HAP-1 (cell line): ENCODE measurements around the gene BTNL2.

Source experiments
- DNase-seq, 2 experiments: peaks; one replicate each; pipeline ENCODE4 v3.0.0-alpha.2; 2016 to 2020; ENCODE audit warnings: low spot score in 2 of 2
- H3K27me3 ChIP-seq: fragments of 250-450 bp; sonication (Bioruptor Pico); 2 replicates; pipeline ENCODE4 v1.5.1; 2020; ENCODE audit warnings: low read depth, mild to moderate bottlenecking, moderate library complexity
- H3K36me3 ChIP-seq: fragments of 250-450 bp; sonication (Bioruptor Pico); replicated peaks from 2 replicates; pipeline ENCODE4 v1.5.1; 2020; ENCODE audit warnings: mild to moderate bottlenecking
- H3K4me1 ChIP-seq: fragments of 250-450 bp; sonication (Bioruptor Pico); 2 replicates; pipeline ENCODE4 v1.5.1; 2020; ENCODE audit warnings: mild to moderate bottlenecking
- H3K4me3 ChIP-seq: fragments of 250-450 bp; sonication (Bioruptor Pico); 2 replicates; pipeline ENCODE4 v1.5.1; 2020; ENCODE audit warnings: mild to moderate bottlenecking, moderate library complexity
- H3K9me3 ChIP-seq: fragments of 250-450 bp; sonication (Bioruptor Pico); 2 replicates; pipeline ENCODE4 v1.5.1; 2020; ENCODE audit warnings: mild to moderate bottlenecking, moderate library complexity
- in situ Hi-C: fragments of 300-500 bp; cut with MboI; formaldehyde crosslinking; loops from 3 replicates; pipeline ENCODE4 v1.14.3; 2020; ENCODE audit warnings: low sequenced_read_pairs, inconsistent platforms, mixed read lengths

Gene BTNL2

GRCh38 chr6:32431142-32431541 lies 24.2 kb upstream of the BTNL2 start:
- in situ Hi-C loops = no loop called here
- Histone ChIP-seq H3K4me1 (no peaks in the 10 kb centered on the region), H3K9me3 (no peaks in the 10 kb centered on the region), H3K4me3 (no peak overlapping the region), H3K27me3 (0 out of 2 replicates have a peak, but pooled peaks cover 2% of the 10 kb centered on the region), H3K36me3 (no peaks in the 10 kb centered on the region)
- no peak for DNase-seq

GRCh38 chr6:32430179-32430578 lies 23.2 kb upstream of the BTNL2 start:
- Histone ChIP-seq H3K27me3 (0 out of 2 replicates have a peak, but pooled peaks cover 2% of the 10 kb centered on the region), H3K4me3 (no peak overlapping the region), H3K9me3 (no peaks in the 10 kb centered on the region), H3K4me1 (no peaks in the 10 kb centered on the region), H3K36me3 (no peaks in the 10 kb centered on the region)
- no peak for DNase-seq
- in situ Hi-C loops = no loop called here

- DNase-seq = no peak
- no peaks in the 10 kb centered on the region for H3K4me1 ChIP-seq
- H3K36me3 ChIP-seq = no peaks in the 10 kb centered on the region
- no peaks in the 10 kb centered on the region for H3K27me3 ChIP-seq
- in situ Hi-C loops = no loop called here
- no peaks in the 10 kb centered on the region for H3K9me3 ChIP-seq
- H3K4me3 ChIP-seq = no peak overlapping the region
These were observed 21.0 kb upstream of the BTNL2 start for GRCh38 chr6:32427934-32428474.

GRCh38 chr6:32427218-32427617 lies 20.2 kb upstream of the BTNL2 start:
- no peak for DNase-seq
- Histone ChIP-seq H3K9me3 (no peaks in the 10 kb centered on the region), H3K4me3 (no peak overlapping the region), H3K36me3 (no peaks in the 10 kb centered on the region), H3K27me3 (no peaks in the 10 kb centered on the region), H3K4me1 (no peaks in the 10 kb centered on the region)
- in situ Hi-C loops = no loop called here

GRCh38 chr6:32426338-32426737 lies 19.4 kb upstream of the BTNL2 start:
- Histone ChIP-seq H3K4me1 (no peaks in the 10 kb centered on the region), H3K36me3 (no peaks in the 10 kb centered on the region), H3K27me3 (0 out of 2 replicates have a peak, but pooled peaks cover 1% of the 10 kb centered on the region), H3K4me3 (no peak overlapping the region), H3K9me3 (no peaks in the 10 kb centered on the region)
- in situ Hi-C loops = no loop called here
- DNase-seq = no peak

- DNase-seq = no peak
- Histone ChIP-seq H3K36me3 (no peaks in the 10 kb centered on the region), H3K4me1 (no peaks in the 10 kb centered on the region), H3K9me3 (no peaks in the 10 kb centered on the region), H3K27me3 (peaks cover 8% of the 10 kb centered on the region), H3K4me3 (no peak overlapping the region)
- in situ Hi-C loops = no loop called here
These were observed 17.8 kb upstream of the BTNL2 start for GRCh38 chr6:32424589-32425300.

GRCh38 chr6:32416036-32416435 lies 9.1 kb upstream of the BTNL2 start:
- in situ Hi-C loops = loop anchor here (10.0 kb wide), 1 partner anchor 279 kb away; no protein-coding TSS in a partner anchor
- peaks cover 3% of the 10 kb centered on the region for H3K4me1 ChIP-seq
- H3K36me3 ChIP-seq = no peaks in the 10 kb centered on the region
- H3K27me3 ChIP-seq = peaks cover 17% of the 10 kb centered on the region
- no peak overlapping the region for H3K4me3 ChIP-seq
- no peaks in the 10 kb centered on the region for H3K9me3 ChIP-seq
- DNase-seq = no peak

- Histone ChIP-seq H3K4me3 (peak overlapping the region; percentile 9; the same call in 1 of the 2 replicates), H3K36me3 (no peaks in the 10 kb centered on the region), H3K27me3 (peaks cover 17% of the 10 kb centered on the region), H3K9me3 (no peaks in the 10 kb centered on the region), H3K4me1 (peaks cover 3% of the 10 kb centered on the region)
- peak; percentile 65 to 87 for DNase-seq
- in situ Hi-C loops = loop anchor here (10.0 kb wide), 1 partner anchor 279 kb away; no protein-coding TSS in a partner anchor
These were observed 8.6 kb upstream of the BTNL2 start for GRCh38 chr6:32415521-32416019.

GRCh38 chr6:32413427-32414047 lies 6.6 kb upstream of the BTNL2 start:
- H3K9me3 ChIP-seq = no peaks in the 10 kb centered on the region
- peaks cover 3% of the 10 kb centered on the region for H3K4me1 ChIP-seq
- no peak overlapping the region for H3K4me3 ChIP-seq
- peak; percentile 79 to 90 for DNase-seq
- peaks cover 5% of the 10 kb centered on the region for H3K27me3 ChIP-seq
- H3K36me3 ChIP-seq = no peaks in the 10 kb centered on the region
- in situ Hi-C loops = loop anchor here (5.0 to 10.0 kb wide), 3 partner anchors 171 to 384 kb away; no protein-coding TSS in a partner anchor

GRCh38 chr6:32411566-32412327 lies 4.8 kb upstream of the BTNL2 start:
- Histone ChIP-seq H3K27me3 (peaks cover 15% of the 10 kb centered on the region), H3K4me3 (no peak overlapping the region), H3K4me1 (peaks cover 3% of the 10 kb centered on the region), H3K36me3 (no peaks in the 10 kb centered on the region), H3K9me3 (no peaks in the 10 kb centered on the region)
- no peak for DNase-seq
- in situ Hi-C loops = loop anchor here (5.0 to 10.0 kb wide), 3 partner anchors 169 to 386 kb away; no protein-coding TSS in a partner anchor

- Histone ChIP-seq H3K4me3 (no peak overlapping the region), H3K9me3 (no peaks in the 10 kb centered on the region), H3K27me3 (peaks cover 17% of the 10 kb centered on the region), H3K36me3 (no peaks in the 10 kb centered on the region), H3K4me1 (peaks cover 2% of the 10 kb centered on the region)
- in situ Hi-C loops = loop anchor here (5.0 to 10.0 kb wide), 3 partner anchors 169 to 386 kb away; no protein-coding TSS in a partner anchor
- no peak for DNase-seq
These were observed 3.9 kb upstream of the BTNL2 start for GRCh38 chr6:32410906-32411305.

GRCh38 chr6:32406197-32406596 lies 784 bp downstream of the BTNL2 start:
- in situ Hi-C loops = no loop called here

GRCh38 chr6:32405656-32406055 lies 1.3 kb downstream of the BTNL2 start:
- Histone ChIP-seq H3K27me3 (peaks cover 35% of the 10 kb centered on the region), H3K4me1 (no peaks in the 10 kb centered on the region), H3K36me3 (no peaks in the 10 kb centered on the region), H3K4me3 (no peak overlapping the region), H3K9me3 (no peaks in the 10 kb centered on the region)
- DNase-seq = no peak
- in situ Hi-C loops = no loop called here

More at GRCh38 chr6:32406197-32406596, 784 bp downstream of the BTNL2 start:
- Histone ChIP-seq H3K27me3 (peaks cover 35% of the 10 kb centered on the region), H3K36me3 (no peaks in the 10 kb centered on the region), H3K4me1 (no peaks in the 10 kb centered on the region), H3K4me3 (no peak overlapping the region), H3K9me3 (no peaks in the 10 kb centered on the region)
- no peak for DNase-seq
